HG03442 (cell line): ENCODE data around the gene NME4.

Experiments used
- ATAC-seq: cut with Tn5 transposase; IDR thresholded peaks from one replicate; pipeline ENCODE4 v1.9.1; 2021; ENCODE audit warnings: mild to moderate bottlenecking, moderate library complexity; ENCODE audit not compliant: unreplicated experiment

The NME4 gene

GRCh38 chr16:425082-425718 is 28.2 kb downstream of the NME4 start, which contains the start of gene RAB11FIP3:
RAB11FIP3 (plus strand) TSS chr16:425649; CDS start chr16:426007, 358 bp downstream.
- ATAC-seq: peak; percentile 77

GRCh38 chr16:425740-426114 is 28.7 kb downstream of the NME4 start:
- ATAC-seq: peak; percentile 36

- ATAC-seq: no peak
These were observed 29.3 kb downstream of the NME4 start for GRCh38 chr16:426115-426905.

- ATAC-seq: no peak
These were observed 29.9 kb downstream of the NME4 start for GRCh38 chr16:426906-427249.

- ATAC-seq: no peak
These were observed 30.3 kb downstream of the NME4 start for GRCh38 chr16:427250-427649.

- no peak for ATAC-seq
These were observed 33.9 kb downstream of the NME4 start for GRCh38 chr16:430904-431303.

- ATAC-seq: no peak
These were observed 43.6 kb downstream of the NME4 start for GRCh38 chr16:440627-441026.

GRCh38 chr16:441447-441846 is 44.4 kb downstream of the NME4 start:
- ATAC-seq: no peak

- ATAC-seq: no peak
These were observed 46.0 kb downstream of the NME4 start for GRCh38 chr16:442976-443375.

GRCh38 chr16:444027-444426 is 47.0 kb downstream of the NME4 start:
- no peak for ATAC-seq

GRCh38 chr16:445566-445965 is 48.6 kb downstream of the NME4 start:
- no peak for ATAC-seq
